Limb (tissue), 2 donors: ENCODE data around the gene EPS8L2.
"Not testable (repeated sequence)": the region's sequence is repeated elsewhere in the genome, so short reads cannot be mapped to it uniquely, and the experiment has no call there.

Source experiments
- DNase-seq, 2 donors: peaks; one replicate each; pipeline ENCODE4 v3.0.0-alpha.2; 2016; ENCODE audit errors: extremely low spot score in 2 of 2

Gene EPS8L2

DNA sequence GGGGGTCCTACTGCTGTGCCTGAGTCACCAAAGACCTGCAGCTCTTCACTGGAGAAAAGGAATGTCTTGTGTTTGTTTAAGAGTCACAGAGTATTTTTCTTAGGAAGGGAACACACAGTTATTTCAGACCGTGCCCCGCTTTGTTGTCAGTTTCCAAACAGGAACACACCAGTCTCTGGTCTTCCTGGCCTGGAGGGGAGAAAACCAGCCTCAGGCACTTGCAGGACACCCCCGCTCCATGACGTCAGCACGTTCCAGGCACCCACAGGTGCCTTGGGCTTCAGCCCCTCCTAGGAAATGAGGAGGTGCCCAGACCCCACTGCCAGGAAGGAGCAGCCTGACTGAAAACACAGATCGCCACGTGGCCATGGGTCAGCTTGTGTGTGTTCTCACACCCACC lies 16.4 kb upstream of the EPS8L2 start:
- no peak for DNase-seq

DNA sequence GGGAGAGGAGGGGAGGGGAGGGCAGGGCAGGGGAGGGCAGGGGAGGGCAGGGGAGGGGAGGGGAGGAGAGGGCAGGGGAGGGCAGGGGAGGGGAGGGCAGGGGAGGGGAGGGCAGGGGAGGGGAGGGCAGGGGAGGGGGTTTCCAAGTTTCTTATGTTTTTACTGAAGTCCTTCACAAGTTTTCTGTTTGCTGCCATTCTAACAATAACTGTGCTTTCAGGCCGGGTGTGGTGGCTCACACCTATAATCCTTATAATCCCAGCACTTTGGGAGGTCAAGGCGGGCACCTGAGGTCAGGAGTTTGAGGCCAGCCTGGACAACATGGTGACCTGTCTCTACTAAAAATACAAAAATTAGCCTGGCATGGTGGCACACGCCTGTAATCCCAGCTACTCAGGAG lies 15.8 kb upstream of the EPS8L2 start:
- not testable (repeated sequence) for DNase-seq

DNA sequence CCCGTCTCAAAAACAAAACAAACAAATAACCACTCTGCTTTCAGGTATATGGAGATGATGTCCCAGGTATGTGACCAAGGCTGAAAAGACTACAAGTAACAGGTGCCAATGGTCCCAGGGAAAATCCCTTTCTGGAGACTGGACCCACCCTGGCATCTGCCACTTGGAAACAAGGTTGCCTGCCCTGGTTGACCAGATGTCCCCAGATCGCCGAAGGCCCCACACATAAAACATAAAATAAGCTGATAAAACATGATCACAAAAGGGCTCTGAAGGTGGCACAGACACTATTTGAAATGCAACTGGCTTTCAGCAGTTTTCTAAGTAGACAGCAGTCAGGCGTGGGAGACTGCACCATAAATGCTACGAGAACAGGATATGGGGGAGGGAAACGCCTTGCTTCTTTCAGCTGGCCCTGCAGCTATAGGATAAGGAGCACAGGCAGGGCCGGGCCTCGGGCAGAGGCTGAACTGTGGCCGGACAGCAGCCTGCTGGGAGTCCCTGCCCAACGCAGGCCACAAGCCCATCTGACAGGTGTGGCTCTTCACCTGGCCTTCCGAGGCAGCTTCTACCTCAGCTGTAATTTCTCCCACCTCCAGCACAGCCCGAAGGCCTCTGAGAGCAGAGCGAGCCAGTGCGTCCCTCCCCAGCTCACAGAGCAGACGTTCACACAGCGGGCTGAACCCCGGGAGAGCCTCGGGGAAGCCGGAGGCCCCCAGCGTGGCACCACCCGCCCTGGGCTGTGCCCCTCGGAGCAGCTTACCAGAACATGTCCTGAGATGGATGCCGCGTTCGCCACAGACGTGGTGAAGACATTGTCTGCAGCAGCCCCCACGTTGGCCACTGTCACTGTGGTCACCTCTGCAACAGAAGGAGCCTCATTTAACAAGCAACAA lies 15.0 kb upstream of the EPS8L2 start:
- no peak for DNase-seq

DNA sequence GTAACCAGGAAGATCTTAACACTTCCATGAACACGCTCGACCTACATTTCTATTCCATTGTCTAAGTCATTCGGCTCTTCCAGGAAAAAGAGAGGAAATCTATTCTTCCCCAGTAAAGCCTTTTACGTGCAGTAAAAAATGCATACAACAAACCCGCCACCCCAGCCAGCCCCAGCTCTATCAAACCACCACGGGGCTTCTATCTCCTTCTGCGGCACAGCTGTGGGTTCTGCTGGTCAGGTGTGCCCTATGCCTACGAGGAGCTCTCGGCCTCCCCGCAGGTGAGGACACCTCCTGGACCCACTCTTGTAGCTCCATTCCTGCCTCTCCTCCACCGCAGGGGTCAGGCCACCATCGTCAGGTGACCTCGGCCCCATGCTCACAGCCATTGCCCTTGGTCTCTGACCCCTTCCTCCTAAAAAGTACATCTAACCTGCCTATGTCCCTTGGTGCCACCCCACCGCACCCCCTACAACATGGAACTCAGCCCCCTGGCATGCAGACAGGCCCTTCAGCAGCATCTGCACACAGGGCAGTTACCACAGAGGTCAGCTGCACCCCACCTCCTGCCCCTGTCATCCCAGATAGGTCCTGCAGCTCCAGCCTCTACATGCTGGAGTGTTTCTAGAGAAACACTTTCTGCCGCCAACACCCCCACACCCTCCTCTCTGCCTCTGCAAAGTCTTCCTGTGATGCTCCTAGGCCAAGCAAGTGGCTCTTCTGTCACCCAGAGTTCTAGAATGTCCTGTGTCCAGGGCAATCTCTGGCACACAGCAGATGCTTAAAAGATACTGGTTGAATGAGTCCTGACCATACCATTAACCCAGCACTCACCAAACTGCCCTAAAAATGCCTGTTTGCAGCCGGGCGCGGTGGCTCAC lies 14.1 kb upstream of the EPS8L2 start:
- no peak for DNase-seq

DNA sequence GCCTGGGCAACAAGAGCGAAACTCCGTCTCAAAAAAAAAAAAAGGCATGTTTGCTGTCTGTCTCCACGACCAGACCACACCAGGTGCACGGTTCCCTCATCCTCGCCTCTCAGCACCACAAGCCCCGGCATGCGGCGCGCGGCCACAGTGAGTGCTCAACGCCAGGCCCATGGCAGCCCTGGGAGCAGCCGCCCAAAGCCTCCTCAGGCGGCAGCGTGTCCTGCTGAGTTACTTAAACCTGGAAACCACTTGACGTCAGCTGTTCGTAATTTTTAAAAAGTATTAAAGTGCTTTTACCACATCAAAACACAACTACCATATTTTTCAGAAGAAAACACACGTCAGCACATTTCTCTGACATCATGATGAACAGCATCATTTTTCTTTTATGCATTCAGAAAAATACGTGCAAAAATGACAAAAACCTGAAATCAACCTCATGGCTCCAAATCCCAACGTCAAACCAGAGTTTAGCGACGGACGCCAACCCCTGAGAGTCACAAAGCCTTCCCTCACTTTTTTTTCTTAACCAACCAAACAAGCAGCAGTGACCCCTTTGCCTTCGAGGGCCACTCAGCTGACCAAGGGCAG lies 13.1 kb upstream of the EPS8L2 start:
- no peak for DNase-seq

DNA sequence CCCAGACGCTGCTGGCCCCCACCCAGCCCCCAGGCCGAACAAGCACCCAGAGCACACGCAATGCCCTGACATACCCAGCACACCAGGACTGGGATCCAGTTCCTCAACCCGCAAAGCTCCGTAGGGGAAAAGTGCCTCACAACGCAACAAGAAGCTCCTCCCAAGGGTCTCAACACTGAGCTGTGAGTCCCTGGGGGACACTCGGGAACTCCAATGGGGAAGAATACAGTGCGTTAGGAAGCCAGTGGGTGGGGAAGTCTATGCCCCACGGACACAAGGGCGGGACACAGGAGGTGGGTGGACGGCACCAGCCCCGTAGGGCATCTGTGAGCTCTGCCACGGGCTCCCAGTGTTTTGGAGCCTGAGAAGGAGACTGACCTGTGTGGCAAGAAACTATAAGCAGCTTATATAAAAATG lies 12.6 kb upstream of the EPS8L2 start:
- DNase-seq, result no peak

DNA sequence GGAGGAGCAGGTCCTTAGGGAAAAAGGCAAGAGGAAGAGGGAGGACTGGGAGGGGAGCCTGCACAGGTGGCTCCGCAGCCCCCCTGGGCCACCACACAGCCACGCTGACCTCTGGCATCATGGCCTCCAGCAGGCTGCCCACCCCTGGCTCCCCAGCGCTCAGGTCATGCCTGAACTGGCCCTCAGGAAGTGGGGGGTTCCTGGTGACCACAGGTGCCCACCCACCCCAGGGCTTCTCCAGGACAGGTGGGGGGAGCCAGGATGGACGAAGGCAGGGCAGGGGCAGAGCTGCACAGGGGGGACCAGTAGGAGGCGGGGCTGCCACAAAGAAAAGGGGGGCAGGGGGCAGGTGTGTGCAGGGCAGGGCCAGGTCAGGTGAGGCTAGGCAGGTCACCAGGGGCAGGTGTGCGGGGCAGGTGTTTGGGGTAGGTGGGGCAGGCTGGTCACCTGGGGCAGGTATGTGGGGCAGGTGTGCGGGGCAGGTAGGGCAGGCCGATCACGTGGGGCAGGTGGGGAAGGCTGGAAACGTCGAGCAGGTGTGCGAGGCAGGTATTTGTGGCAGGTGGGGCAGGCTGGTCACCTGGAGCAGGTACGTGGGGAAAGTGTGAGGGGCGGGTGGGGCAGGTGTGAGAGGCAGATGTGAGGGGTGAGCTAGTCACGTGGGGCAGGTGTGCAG lies 12.0 kb upstream of the EPS8L2 start:
- DNase-seq, result no peak

DNA sequence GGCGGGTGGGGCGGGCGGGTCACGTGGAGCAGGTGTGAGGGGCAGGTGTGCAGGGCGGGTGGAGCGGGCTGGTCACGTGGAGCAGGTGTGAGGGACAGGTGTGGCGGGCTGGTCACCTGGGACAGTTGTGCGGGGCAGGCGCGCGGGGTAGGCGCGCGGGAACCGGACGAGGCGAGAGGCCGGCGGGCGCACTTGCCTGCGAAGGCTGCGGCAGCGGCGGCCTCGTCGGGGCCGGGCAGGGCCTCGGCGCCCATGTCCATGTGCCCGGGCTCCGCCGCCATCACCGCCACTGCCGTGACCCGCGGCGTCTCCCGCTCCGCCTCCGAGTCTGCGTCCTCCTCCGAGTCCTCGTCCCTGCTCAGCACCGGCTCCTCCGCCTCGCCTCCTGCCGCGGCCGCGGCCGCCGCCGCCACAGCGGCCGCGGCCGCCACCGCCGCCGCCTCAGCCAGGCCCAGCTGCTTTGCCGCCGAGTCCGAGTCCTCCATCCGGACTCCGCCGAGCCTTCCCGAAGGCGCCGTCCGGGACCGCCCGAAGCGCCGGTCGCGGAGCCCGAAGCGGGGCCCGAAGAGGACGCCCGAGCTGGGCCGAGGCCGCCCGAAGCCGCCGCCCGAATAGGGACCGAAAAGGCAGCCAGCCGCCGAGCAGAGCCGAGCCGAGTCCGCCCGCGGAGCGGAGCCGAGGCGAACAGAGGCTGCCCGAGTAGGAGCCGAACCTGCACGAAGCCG lies 11.3 kb upstream of the EPS8L2 start, which contains the start of gene DEAF1:
TSS of gene DEAF1 (minus strand) at position 660 of the 725 bp plus-strand sequence. CDS start at position 485, 175 bp downstream.
- peak; percentile 99 for DNase-seq

DNA sequence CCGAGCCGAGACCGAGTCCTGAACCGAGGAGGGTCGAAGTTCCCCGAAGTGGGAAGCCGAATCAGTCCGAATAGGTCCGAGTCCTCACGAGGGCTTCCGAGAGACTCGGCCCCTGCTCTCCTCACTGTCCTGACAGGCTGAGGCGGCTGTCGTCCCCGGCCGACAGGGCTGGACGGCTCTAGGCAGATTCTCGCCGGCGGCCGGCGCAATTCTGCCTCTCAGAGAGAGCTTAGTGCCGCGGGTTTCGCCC lies 10.8 kb upstream of the EPS8L2 start:
- no peak for DNase-seq

DNA sequence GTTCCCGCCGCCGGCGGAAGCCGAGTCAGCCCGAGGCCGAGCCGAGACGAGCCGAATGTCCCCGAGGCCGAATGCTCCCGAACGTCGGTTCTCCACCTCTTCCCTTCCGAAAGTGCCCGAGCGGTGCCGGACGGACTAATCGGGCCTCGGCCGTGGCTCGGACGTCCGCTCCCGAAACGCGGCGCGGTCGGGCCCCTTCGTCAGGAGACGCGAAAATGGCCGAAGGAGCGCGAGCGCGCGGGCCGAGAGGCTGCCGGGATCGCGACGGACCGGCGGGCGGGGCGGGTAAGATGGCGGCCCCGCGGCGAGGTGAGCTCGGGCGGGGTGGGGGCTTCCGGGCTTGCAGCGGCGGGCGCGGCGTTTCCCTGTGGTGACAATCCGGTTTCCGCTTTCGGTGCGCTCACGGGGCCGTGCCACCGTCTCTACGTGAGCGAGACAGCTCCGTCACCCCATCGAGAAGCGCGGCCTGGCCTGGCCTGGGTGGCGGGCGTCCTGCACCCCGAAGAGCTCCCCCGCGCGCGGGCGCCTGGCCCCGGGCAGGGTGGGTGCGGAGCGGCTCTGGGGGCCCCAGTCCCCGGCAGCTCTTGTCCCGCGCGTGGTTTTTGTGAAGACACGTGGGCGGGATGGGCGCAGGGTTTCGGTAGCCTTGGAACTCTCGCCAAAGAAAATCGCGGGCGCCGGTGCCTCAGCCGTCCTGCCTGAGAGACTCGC lies 10.3 kb upstream of the EPS8L2 start, which contains the start of gene TMEM80:
TSS of gene TMEM80 (plus strand) at position 279 of the 711 bp plus-strand sequence. CDS start at position 291, 12 bp downstream.
- peak; percentile 99 for DNase-seq

DNA sequence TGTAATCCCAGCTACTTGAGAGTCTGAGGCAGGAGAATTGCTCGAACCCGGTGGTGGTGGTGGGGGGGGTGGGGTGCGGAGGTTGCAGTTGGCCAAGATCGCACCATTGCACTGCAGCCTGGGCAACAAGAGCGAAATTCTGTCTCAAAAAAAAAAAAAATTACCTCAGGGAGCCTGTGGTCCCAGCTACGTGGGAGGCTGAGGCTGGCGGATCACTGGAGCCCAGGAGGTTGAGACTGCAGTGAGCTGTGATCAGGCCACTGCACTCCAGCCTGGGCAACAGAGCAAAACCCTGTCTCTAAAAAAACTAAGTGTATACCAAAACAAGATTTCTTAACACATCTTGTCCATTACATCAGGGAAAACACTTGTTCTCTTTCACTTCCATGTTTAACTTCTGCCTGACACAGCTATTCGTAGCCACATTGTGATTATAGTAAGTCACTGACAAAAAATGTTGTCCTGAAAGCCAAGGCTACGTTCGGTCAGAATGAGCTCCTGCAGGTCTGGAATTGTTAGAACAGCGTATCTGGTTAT lies 9.0 kb upstream of the EPS8L2 start:
- DNase-seq, result no peak

DNA sequence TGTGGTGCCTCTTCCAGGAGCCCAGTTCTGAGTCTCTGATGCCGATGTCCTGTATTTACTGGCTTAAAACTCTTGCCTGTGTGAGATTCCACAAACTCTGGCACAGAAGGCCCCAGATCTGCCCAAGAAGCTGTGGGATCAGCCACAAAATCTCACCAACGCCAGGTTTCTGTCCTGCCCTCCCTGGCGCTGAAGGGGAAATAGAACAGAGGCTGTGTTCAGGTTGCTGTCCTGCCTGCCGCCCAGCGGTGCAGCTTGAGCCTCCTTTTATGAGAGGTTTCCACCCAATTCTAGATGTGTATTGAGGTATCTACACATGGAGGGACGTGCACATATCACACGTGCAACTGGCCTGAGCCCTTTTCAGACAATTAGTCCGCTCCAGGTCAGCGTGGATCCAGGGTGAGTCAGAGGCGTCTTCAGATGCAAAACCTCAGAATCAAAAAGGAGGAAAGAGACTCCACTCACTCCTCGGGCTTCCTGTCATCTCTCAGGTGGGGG lies 8.2 kb upstream of the EPS8L2 start:
- DNase-seq, result no peak

DNA sequence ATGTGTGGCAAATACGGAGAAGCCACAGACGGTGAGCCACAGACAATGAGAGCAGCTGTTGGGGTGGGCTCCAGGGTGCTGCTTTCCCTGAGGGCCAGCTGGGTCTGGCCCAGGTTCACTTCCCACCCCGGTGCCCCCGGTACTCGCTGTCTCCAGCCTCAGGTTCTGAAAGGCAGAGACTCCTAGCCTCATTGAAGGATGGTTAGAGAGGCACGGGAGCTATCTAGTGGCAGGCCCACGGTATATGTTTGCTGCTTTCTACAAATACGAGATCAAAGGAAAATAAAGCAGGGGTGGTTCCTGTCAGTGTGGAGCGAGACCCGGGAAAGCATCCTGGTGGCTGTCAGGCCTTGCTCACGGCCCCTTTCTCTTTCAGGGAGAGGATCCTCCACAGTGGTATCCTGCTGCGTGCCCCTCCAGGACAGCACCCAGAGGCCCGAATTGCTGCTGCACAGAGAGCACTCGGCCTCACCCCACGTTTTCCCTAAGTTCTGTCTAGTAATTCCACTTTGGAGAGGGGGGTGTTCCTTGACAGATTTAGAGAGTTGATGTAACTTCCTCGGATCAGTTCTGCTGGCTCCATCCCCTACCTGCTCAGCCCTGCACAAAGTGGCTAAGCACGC lies 7.4 kb upstream of the EPS8L2 start:
- DNase-seq, result no peak

DNA sequence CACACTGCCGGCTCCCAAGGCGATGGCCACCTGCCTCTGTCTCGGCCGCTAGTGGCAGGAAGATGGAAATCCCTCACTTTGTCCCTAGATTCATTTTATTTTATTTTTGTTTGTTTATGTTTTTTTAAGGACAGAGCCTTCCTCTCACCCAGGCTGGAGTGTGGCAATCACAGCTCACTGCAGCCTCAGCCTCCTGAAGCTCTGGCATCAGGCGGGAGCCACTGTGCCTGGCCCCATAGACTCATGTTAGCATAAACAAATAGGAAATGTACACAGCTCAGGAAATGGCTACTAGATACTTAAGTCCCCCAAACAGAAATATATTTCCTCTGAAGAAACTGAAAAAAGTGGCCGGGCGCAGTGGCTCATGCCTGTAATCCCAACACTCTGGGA lies 6.9 kb upstream of the EPS8L2 start:
- DNase-seq, result no peak

DNA sequence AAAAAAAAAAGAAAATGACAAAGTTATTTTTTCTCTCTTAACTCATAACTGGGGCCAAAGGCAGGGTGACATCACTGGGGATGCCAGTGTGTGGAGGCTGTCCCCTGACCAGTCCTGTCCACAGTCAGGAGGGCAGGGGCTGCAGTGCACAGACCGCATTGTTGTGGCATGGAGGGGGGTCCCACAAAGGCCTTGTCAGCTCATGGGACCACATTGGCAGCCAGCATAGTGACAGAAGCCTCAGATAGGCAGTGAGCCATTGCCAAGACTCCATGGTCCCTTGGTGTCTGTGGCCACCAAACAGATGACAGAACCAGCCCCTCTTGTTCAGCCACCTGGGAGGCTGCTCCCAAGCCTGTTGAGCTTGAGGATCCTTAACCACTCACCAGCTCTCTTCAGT lies 6.3 kb upstream of the EPS8L2 start:
- DNase-seq, result no peak

DNA sequence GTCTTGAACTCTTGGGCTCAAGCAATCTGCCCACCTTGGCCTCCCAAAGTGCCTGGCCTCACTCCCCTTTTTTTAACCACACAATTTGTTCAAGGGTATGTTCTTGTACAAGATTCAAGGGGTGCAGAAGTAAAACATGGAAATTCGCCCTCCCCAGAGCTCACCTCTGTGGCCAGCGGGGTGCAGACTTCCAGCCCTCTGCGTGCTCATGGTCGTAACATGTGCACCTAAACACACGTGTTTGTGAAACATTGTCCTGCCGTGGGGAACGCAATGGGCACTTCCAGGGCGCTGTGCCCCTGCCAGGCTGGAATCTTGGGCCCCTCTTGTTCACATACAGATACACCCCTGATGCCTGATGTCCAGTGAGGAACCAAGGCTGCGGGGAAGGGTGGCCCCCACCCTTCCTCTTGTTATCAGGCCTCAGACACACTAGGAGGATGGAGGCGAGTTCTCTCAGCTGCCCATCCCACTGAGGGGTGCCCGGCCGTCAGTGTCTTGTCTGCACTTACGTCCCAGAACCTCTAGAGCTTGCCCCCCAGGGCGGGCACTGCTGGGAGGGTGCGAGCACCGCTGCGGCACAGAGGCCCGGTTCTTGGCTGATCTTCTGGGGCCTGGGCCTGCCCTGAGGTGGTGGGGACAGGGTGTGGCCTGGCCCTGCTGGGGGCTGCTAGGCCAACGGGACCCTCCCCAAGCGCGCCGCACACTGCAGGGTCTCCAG lies 4.1 kb upstream of the EPS8L2 start:
- DNase-seq, result no peak

DNA sequence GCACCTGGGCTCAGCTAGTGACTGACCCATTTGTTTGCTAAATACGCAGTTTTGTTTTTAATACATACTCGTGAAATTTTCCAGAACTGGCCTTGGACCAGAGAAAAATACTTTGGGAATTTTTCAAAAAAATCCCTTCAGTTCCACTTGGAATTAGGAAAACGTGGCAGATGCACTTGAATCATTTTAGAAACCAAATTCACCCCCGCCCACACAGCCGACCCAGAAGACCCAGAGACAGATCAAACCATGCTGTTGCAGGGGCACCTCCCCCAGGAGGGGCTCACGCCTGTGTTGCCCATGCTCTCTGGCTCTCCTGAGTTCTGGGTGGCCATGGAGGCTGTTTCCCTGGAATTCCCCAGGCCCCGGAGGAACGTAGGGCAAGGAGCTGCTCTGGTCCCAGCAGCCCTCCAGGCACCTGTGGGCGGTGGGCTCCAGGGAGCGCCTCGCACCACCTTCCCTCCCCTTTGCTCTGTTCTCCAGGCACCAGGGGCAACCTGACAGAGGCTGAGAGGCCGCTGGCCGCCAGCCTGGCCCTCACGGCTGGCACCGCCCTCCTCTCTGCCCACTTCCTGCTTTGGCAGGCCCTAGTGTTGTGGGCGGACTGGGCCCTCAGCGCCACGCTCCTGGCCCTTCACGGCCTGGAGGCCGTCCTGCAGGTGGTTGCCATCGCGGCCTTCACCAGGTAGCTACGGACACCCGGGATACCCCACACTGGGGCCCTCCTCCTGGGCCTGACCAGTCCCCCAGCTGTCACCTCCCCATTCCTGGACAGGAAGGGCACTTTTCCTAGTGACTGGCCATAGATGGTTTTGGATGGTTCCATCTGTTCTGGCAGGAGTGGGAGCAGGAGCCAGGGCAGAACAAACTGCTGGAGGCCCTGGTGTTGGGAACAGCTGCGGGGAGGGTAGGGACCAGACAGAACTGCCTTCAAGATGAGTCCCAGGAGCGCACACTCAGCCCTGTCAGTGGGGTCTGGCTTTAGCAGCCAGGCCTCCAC lies 3.3 kb upstream of the EPS8L2 start:
- DNase-seq, result no peak
